Naive thymus-derived CD4-positive, alpha-beta T cell (primary cell): ENCODE results near the gene VAPB. TPM values are rescaled to one million over a fixed set of nuclear protein-coding genes. Genes with fewer than 3 reads are reported as not detected.
A peak's percentile ranks its signal among the peaks of the same experiment; 100 is the strongest.

Experiments used
- ATAC-seq: fragments of 150-1000 bp; cut with Tn5 transposase; 2 replicates; pipeline ENCODE4 v1.10.0; 2021; ENCODE audit warnings: mild to moderate bottlenecking, moderate library complexity
- CTCF ChIA-PET: fragments of 350-600 bp; sonication (Branson Sonifier 250); formaldehyde crosslinking; loops from one replicate; lab custom pipeline; 2021; ENCODE audit warnings: antibody characterized with exemption; lab: Charles Lee
- POLR2A ChIA-PET: fragments of 350-600 bp; sonication (Branson Sonifier 250); formaldehyde crosslinking; loops from one replicate; lab custom pipeline; 2021; ENCODE audit warnings: antibody characterized with exemption, inconsistent platforms; lab: Charles Lee
- DNase-seq, 9 donors: peaks; one replicate each; pipeline versions ENCODE4 v3.0.0 to v3.0.0-alpha.2; 2020 to 2022; ENCODE audit warnings: mixed read lengths in 1 of 9
- H3K27ac ChIP-seq: one replicate; pipeline ENCODE4 v1.7.0; 2013; ENCODE audit warnings: mild to moderate bottlenecking, low read depth, low read length, moderate library complexity
- H3K27me3 ChIP-seq, 2 donors: one replicate each; pipeline ENCODE4 v1.7.0; 2013; ENCODE audit warnings: low read length in 2 of 2, mild to moderate bottlenecking in 2 of 2, moderate library complexity in 2 of 2; ENCODE audit not compliant: control insufficient read depth in 2 of 2, insufficient read depth in 2 of 2
- H3K36me3 ChIP-seq, 3 experiments: 1 replicate in 2 of 3; 2 replicates in 1 of 3; pipeline ENCODE4 v1.7.0; 2013; ENCODE audit warnings: low read length in 3 of 3, mild to moderate bottlenecking in 3 of 3, moderate library complexity in 1 of 3; ENCODE audit not compliant: insufficient read depth in 3 of 3, control insufficient read depth in 2 of 3
- H3K4me1 ChIP-seq, 2 donors: one replicate each; pipeline ENCODE4 v1.7.0; 2013; ENCODE audit warnings: low read length in 2 of 2, mild to moderate bottlenecking in 2 of 2, moderate library complexity in 1 of 2; ENCODE audit not compliant: control insufficient read depth in 2 of 2, insufficient read depth in 2 of 2
- H3K4me3 ChIP-seq: 2 replicates; pipeline ENCODE4 v1.7.0; 2013; ENCODE audit warnings: mild to moderate bottlenecking, low read length
- H3K9me3 ChIP-seq, 3 experiments: 1 replicate in 2 of 3; 2 replicates in 1 of 3; pipeline ENCODE4 v1.7.0; 2013; ENCODE audit warnings: low read length in 3 of 3; ENCODE audit not compliant: control insufficient read depth in 2 of 3
- H3K27ac Mint-ChIP-seq, 9 donors: one replicate each; pipeline ENCODE4 v1.8.0; 2020 to 2022; ENCODE audit warnings: mixed read lengths in 9 of 9, mild to moderate bottlenecking in 8 of 9, moderate library complexity in 5 of 9, inconsistent platforms in 2 of 9
- H3K27me3 Mint-ChIP-seq, 5 donors: one replicate each; pipeline ENCODE4 v1.8.0; 2021 to 2022; ENCODE audit warnings: mixed read lengths in 5 of 5, mild to moderate bottlenecking in 1 of 5
- H3K36me3 Mint-ChIP-seq, 5 donors: one replicate each; pipeline ENCODE4 v1.8.0; 2020 to 2022; ENCODE audit warnings: mixed read lengths in 5 of 5, mild to moderate bottlenecking in 3 of 5, inconsistent platforms in 1 of 5
- H3K4me1 Mint-ChIP-seq, 7 donors: one replicate each; pipeline ENCODE4 v1.8.0; 2020 to 2022; ENCODE audit warnings: mixed read lengths in 7 of 7, mild to moderate bottlenecking in 3 of 7, inconsistent platforms in 1 of 7
- H3K4me3 Mint-ChIP-seq, 10 donors: one replicate each; pipeline ENCODE4 v1.8.0; 2020 to 2022; ENCODE audit warnings: mild to moderate bottlenecking in 10 of 10, mixed read lengths in 10 of 10, moderate library complexity in 6 of 10, inconsistent platforms in 2 of 10
- H3K9me3 Mint-ChIP-seq, 11 donors: one replicate each; pipeline ENCODE4 v1.8.0; 2020 to 2022; ENCODE audit warnings: mixed read lengths in 11 of 11, mild to moderate bottlenecking in 4 of 11, inconsistent platforms in 1 of 11, moderate library complexity in 1 of 11
- intact Hi-C, 2 donors: fragments of 100-400 bp; cut with micrococcal nuclease; formaldehyde crosslinking; loops; one replicate each; pipeline ENCODE4 v1.15.1; 2023
- polyA plus RNA-seq, 2 donors: library from polyadenylated mRNA; unstranded; fragments of 300-500 nt; fragmentation: Illumina TruSeq; gene quantifications; one replicate each; pipeline ENCODE4 v1.2.3, GENCODE V29; 2021
- total RNA-seq, 6 experiments: library from RNA in 5 of 6; stranded (reverse) in 5 of 6; gene quantifications; 1 replicate in 5 of 6; 2 replicates in 1 of 6; pipeline ENCODE4 v1.2.3 and lab custom pipeline; 2021 to 2026

Gene VAPB
- total and polyA plus RNA-seq, 7 experiments from 2014 or later = 21.9 to 37.0 (median 25.3) TPM

DNA sequence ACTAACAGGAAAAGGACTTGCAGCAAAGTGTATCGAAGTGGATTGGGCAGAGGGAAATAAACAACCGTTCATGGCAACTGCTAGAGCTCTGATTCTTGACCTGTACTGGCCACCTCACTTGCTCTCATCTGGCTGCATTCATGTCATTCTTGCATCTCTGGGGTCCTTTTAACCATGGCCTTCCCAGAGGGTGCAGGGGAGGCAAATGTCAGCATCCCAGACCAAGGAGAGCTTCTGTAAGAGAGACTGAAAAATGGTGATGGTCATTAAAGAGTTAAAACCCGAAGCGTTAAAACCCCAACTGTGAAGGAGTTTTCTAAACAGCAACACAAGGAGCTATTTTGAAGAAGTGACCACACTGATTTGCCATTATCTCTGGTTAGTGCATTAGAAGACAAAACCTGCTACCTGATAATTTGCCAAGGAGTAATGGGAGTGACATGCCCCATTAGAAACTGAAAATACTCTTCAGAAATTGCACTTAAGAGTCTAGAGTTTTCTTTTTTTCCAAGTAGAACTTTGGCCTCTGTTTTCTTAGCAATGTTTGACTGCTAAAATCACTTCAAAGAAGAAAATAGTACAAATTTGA is 63.7 kb downstream of the VAPB start:
- H3K4me3 ChIP-seq = no peak overlapping the region
- no peak for DNase-seq
- ChIA-PET POLR2A (interaction anchor here (0.6 to 0.7 kb wide), 2 partner anchors 131 to 223 kb away, joined by 3 read pairs; no protein-coding TSS in a partner anchor), CTCF (interaction anchor here (0.8 kb wide), 1 partner anchor 385 kb away, joined by 3 read pairs; no protein-coding TSS in a partner anchor)
- Mint-ChIP-seq H3K9me3 (peaks cover 0 to 15% (median 6%) of the 10 kb centered on the region in 11 donors), H3K36me3 (peaks cover 4 to 45% (median 17%) of the 10 kb centered on the region in 5 donors), H3K4me1 (peaks cover 0 to 5% (median 0%) of the 10 kb centered on the region in 7 donors), H3K4me3 (no peak overlapping the region), H3K27ac (peak overlapping the region in 2 of 9 donors; percentile 64 to 83), H3K27me3 (no peaks in the 10 kb centered on the region)
- H3K9me3 ChIP-seq = no peaks in the 10 kb centered on the region
- H3K27me3 ChIP-seq = no peaks in the 10 kb centered on the region
- H3K36me3 ChIP-seq = peaks cover 0 to 4% (median 0%) of the 10 kb centered on the region in 3 experiments
- ATAC-seq = no peak
- H3K27ac ChIP-seq = no peak overlapping the region
- H3K4me1 ChIP-seq = no peaks in the 10 kb centered on the region
- intact Hi-C loops = no loop called here

DNA sequence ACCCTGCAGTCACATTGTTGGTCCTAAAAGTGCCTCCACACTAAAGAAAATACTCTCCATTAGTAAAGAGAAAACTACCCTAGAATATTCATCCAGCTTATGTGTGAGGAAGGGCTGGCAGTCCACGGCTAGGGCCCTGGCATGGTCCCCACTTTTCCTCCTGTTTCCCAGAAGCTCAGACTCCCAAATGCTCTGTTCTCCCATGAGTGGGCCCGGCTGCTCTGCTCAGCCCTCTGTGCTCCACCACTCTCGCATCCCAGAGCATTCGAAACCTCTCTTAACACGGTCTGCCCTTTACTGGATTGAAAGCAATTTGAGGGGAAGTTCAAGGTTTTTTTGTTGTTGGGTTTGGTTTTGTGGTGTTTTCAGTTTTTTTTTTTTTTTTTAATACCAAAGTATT is 64.4 kb downstream of the VAPB start:
- H3K36me3 ChIP-seq = peaks cover 0 to 4% (median 0%) of the 10 kb centered on the region in 3 experiments
- Mint-ChIP-seq H3K36me3 (peaks cover 7 to 51% (median 18%) of the 10 kb centered on the region in 5 donors), H3K9me3 (peaks cover 0 to 15% (median 6%) of the 10 kb centered on the region in 11 donors), H3K27me3 (no peaks in the 10 kb centered on the region), H3K27ac (peak overlapping the region in 2 of 9 donors; percentile 20 to 40), H3K4me3 (no peak overlapping the region), H3K4me1 (peaks cover 0 to 5% (median 0%) of the 10 kb centered on the region in 7 donors)
- no peaks in the 10 kb centered on the region for H3K4me1 ChIP-seq
- CTCF ChIA-PET = interaction anchor here (0.8 kb wide), 1 partner anchor 384 kb away, joined by 3 read pairs; no protein-coding TSS in a partner anchor
- no peak overlapping the region for H3K27ac ChIP-seq
- POLR2A ChIA-PET = interaction anchor here (0.7 kb wide), 1 partner anchor 132 kb away, joined by 3 read pairs; no protein-coding TSS in a partner anchor
- H3K27me3 ChIP-seq = no peaks in the 10 kb centered on the region
- H3K4me3 ChIP-seq = no peak overlapping the region
- no peaks in the 10 kb centered on the region for H3K9me3 ChIP-seq
- no peak for ATAC-seq
- intact Hi-C loops = no loop called here
- DNase-seq = no peak

DNA sequence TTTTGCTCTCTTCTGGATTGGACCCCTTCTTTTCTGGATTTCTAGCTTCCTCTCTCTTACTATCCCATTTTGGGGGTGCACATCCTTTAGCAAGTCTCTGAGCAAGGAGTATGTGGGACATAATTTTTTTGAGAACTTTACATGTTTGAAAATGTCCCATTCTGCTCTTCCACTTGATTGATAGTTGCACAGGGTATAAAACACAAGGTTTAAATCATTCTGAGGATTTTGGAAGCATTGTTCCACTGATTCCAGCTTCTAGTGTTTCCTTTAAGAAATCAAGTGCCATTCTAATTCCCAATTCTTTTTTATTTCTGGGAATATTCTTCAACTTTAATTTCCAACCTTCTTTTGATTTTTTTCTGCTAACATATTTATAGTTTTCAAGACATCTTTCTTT is 65.4 kb downstream of the VAPB start:
- no peak overlapping the region for H3K4me3 Mint-ChIP-seq
- peaks cover 0 to 15% (median 6%) of the 10 kb centered on the region in 11 donors for H3K9me3 Mint-ChIP-seq
- intact Hi-C loops = no loop called here
- H3K27me3 Mint-ChIP-seq = no peaks in the 10 kb centered on the region
- DNase-seq = no peak
- no peak overlapping the region for H3K4me3 ChIP-seq
- POLR2A ChIA-PET = no interaction called here
- H3K36me3 Mint-ChIP-seq = peaks cover 8 to 49% (median 21%) of the 10 kb centered on the region in 5 donors
- H3K9me3 ChIP-seq = no peaks in the 10 kb centered on the region
- peaks cover 0 to 5% (median 0%) of the 10 kb centered on the region in 7 donors for H3K4me1 Mint-ChIP-seq
- no peaks in the 10 kb centered on the region for H3K27me3 ChIP-seq
- no peak overlapping the region for H3K27ac ChIP-seq
- H3K36me3 ChIP-seq = peaks cover 0 to 4% (median 0%) of the 10 kb centered on the region in 3 experiments
- ATAC-seq = no peak
- CTCF ChIA-PET = no interaction called here
- H3K27ac Mint-ChIP-seq = peak overlapping the region in 1 of 9 donors; percentile 29
- no peaks in the 10 kb centered on the region for H3K4me1 ChIP-seq

DNA sequence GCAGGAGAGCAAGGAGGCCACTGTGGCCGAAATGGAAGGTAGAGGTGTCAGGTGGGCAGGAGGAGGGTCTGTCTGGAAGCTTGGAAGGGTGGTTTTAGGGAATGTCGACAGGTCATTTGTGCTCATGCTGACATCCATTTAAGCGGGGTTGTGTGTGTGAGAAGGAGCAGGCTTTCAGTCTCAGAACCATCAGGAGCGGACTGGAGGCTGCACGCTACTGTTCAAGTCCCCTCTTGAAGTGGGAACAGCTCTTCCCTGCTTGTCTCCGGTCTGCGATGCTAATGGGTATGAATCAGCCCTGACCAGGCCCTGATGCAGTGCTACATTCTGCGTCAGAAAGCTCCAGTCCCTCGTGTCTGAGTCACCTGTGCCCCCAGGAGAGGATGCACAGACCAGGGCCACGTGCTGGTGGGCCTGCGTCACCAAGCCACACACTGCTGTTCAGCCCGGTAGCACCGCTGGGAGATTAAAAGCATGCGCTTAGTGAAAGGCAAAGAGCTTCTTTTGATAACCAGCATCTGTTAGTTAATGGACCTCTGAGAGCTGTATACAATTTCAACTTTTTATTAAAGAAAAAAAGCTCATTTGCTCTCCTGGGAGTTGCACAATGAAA is 68.2 kb downstream of the VAPB start:
- Mint-ChIP-seq H3K4me3 (no peak overlapping the region), H3K4me1 (peaks cover 0 to 5% (median 0%) of the 10 kb centered on the region in 7 donors), H3K36me3 (peaks cover 8 to 36% (median 21%) of the 10 kb centered on the region in 5 donors), H3K27ac (peak overlapping the region in 2 of 9 donors; percentile 32 to 38), H3K27me3 (no peaks in the 10 kb centered on the region), H3K9me3 (peaks cover 0 to 15% (median 6%) of the 10 kb centered on the region in 11 donors)
- intact Hi-C loops = no loop called here
- Histone ChIP-seq H3K4me1 (no peaks in the 10 kb centered on the region), H3K27me3 (no peaks in the 10 kb centered on the region), H3K27ac (no peak overlapping the region), H3K4me3 (no peak overlapping the region), H3K36me3 (no peaks in the 10 kb centered on the region), H3K9me3 (no peaks in the 10 kb centered on the region)
- no peak for DNase-seq
- POLR2A ChIA-PET = no interaction called here
- ATAC-seq = no peak
- CTCF ChIA-PET = no interaction called here

GRCh38 chr20:58458342-58459057 is 69.5 kb downstream of the VAPB start:
- no peaks in the 10 kb centered on the region for H3K9me3 ChIP-seq
- intact Hi-C loops = no loop called here
- POLR2A ChIA-PET = no interaction called here
- no peak overlapping the region for H3K4me3 ChIP-seq
- H3K4me1 ChIP-seq = no peaks in the 10 kb centered on the region
- Mint-ChIP-seq H3K4me1 (peaks cover 0 to 1% (median 0%) of the 10 kb centered on the region in 7 donors), H3K4me3 (no peak overlapping the region), H3K27ac (no peak overlapping the region), H3K9me3 (peaks cover 0 to 15% (median 6%) of the 10 kb centered on the region in 11 donors), H3K36me3 (peaks cover 5 to 39% (median 21%) of the 10 kb centered on the region in 5 donors), H3K27me3 (no peaks in the 10 kb centered on the region)
- no peaks in the 10 kb centered on the region for H3K27me3 ChIP-seq
- ATAC-seq = no peak
- no peaks in the 10 kb centered on the region for H3K36me3 ChIP-seq
- H3K27ac ChIP-seq = no peak overlapping the region
- CTCF ChIA-PET = no interaction called here
- no peak for DNase-seq

DNA sequence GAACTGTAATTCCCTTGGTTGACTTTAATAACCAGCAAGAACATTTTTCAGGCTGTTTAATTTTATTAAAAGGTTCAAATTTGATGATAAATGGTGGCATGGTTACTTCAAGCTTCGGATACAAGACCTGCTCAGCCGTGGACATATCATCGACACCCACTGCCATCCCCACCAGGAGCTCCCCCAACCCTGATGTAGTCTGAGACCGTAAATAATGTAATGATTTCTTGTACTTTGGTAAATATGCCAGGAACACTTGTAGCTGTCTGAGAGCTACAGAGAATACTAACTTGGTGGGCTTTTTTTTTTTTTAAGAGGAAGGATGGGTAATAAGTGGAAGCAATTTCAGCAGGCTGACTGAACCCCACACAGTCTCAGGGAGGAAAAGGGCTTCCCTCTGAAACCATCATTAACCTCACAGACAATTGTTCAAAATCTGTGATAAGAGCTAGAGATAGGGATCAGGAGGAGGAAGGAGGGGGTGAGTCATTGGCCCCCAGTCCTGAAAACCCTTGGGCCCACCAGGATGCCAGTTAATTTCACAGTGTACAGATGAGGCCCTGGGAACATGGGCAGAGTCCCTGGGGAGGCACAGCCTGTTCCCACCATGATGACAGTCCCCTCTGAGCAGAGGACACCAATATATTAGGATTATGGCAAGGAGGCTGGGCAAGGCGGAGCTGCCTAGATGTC is 70.2 kb downstream of the VAPB start:
- intact Hi-C loops = no loop called here
- Histone ChIP-seq H3K9me3 (no peaks in the 10 kb centered on the region), H3K4me3 (no peak overlapping the region), H3K27ac (no peak overlapping the region), H3K27me3 (no peaks in the 10 kb centered on the region), H3K36me3 (no peaks in the 10 kb centered on the region), H3K4me1 (no peaks in the 10 kb centered on the region)
- ChIA-PET CTCF (no interaction called here), POLR2A (no interaction called here)
- Mint-ChIP-seq H3K27ac (no peak overlapping the region), H3K9me3 (peaks cover 0 to 11% (median 3%) of the 10 kb centered on the region in 11 donors), H3K36me3 (peaks cover 5 to 35% (median 16%) of the 10 kb centered on the region in 5 donors), H3K4me3 (no peak overlapping the region), H3K4me1 (peaks cover 0 to 1% (median 0%) of the 10 kb centered on the region in 7 donors), H3K27me3 (no peaks in the 10 kb centered on the region)
- DNase-seq (no peak), ATAC-seq (no peak)
